IPS-15b (cell line): ENCODE results near the gene SLC25A11.

Source experiments
- H3K27me3 ChIP-seq: one replicate; pipeline ENCODE4 v1.6.1; 2013; ENCODE audit warnings: low read length; ENCODE audit not compliant: control insufficient read depth, insufficient read depth
- H3K36me3 ChIP-seq: one replicate; pipeline ENCODE4 v1.6.1; 2013; ENCODE audit warnings: low read length; ENCODE audit not compliant: control insufficient read depth, insufficient read depth
- H3K4me1 ChIP-seq: one replicate; pipeline ENCODE4 v1.6.1; 2013; ENCODE audit warnings: mild to moderate bottlenecking, low read length; ENCODE audit not compliant: control insufficient read depth, insufficient read depth
- H3K4me3 ChIP-seq: one replicate; pipeline ENCODE4 v1.5.1; 2013; ENCODE audit warnings: low read depth, low read length
- H3K9ac ChIP-seq: one replicate; pipeline ENCODE4 v1.6.1; 2013; ENCODE audit warnings: low read depth, mild to moderate bottlenecking, low read length
- H3K9me3 ChIP-seq: one replicate; pipeline ENCODE4 v1.6.1; 2013; ENCODE audit warnings: mild to moderate bottlenecking, low read length; ENCODE audit not compliant: control insufficient read depth, insufficient read depth

The SLC25A11 gene

GRCh38 chr17:4940555-4941318, 891 bp upstream of the SLC25A11 start:
- no peaks in the 10 kb centered on the region for H3K9me3 ChIP-seq
- no peaks in the 10 kb centered on the region for H3K27me3 ChIP-seq
- H3K9ac ChIP-seq = peak overlapping the region; percentile 99
- H3K36me3 ChIP-seq = peaks cover 55% of the 10 kb centered on the region
- peaks cover 7% of the 10 kb centered on the region for H3K4me1 ChIP-seq
- H3K4me3 ChIP-seq = peak overlapping the region; percentile 91

GRCh38 chr17:4939546-4939795, 375 bp downstream of the SLC25A11 start:
- Histone ChIP-seq H3K27me3 (no peaks in the 10 kb centered on the region), H3K4me3 (peak overlapping the region; percentile 91), H3K9me3 (no peaks in the 10 kb centered on the region), H3K4me1 (peaks cover 7% of the 10 kb centered on the region), H3K9ac (peak overlapping the region; percentile 99), H3K36me3 (peaks cover 43% of the 10 kb centered on the region)

- Histone ChIP-seq H3K9me3 (no peaks in the 10 kb centered on the region), H3K27me3 (no peaks in the 10 kb centered on the region), H3K4me3 (peak overlapping the region; percentile 91), H3K4me1 (peaks cover 5% of the 10 kb centered on the region), H3K9ac (peak overlapping the region; percentile 99), H3K36me3 (peaks cover 39% of the 10 kb centered on the region)
These were observed 929 bp downstream of the SLC25A11 start for GRCh38 chr17:4938688-4939545.

- no peak overlapping the region for H3K4me3 ChIP-seq
- H3K4me1 ChIP-seq = peaks cover 9% of the 10 kb centered on the region
- no peaks in the 10 kb centered on the region for H3K27me3 ChIP-seq
- no peaks in the 10 kb centered on the region for H3K9me3 ChIP-seq
- H3K36me3 ChIP-seq = peaks cover 32% of the 10 kb centered on the region
- H3K9ac ChIP-seq = no peak overlapping the region
These were observed 1.8 kb downstream of the SLC25A11 start for GRCh38 chr17:4938069-4938491.

GRCh38 chr17:4937553-4937952, 2.3 kb downstream of the SLC25A11 start:
- H3K27me3 ChIP-seq = no peaks in the 10 kb centered on the region
- H3K4me1 ChIP-seq = peaks cover 9% of the 10 kb centered on the region
- peaks cover 26% of the 10 kb centered on the region for H3K36me3 ChIP-seq
- H3K9me3 ChIP-seq = no peaks in the 10 kb centered on the region
- H3K9ac ChIP-seq = no peak overlapping the region
- no peak overlapping the region for H3K4me3 ChIP-seq

- H3K9ac ChIP-seq = no peak overlapping the region
- peaks cover 9% of the 10 kb centered on the region for H3K4me1 ChIP-seq
- no peaks in the 10 kb centered on the region for H3K9me3 ChIP-seq
- no peak overlapping the region for H3K4me3 ChIP-seq
- no peaks in the 10 kb centered on the region for H3K27me3 ChIP-seq
- peaks cover 24% of the 10 kb centered on the region for H3K36me3 ChIP-seq
These were observed 3.4 kb downstream of the SLC25A11 start for GRCh38 chr17:4936436-4936835.

- peaks cover 24% of the 10 kb centered on the region for H3K36me3 ChIP-seq
- peaks cover 9% of the 10 kb centered on the region for H3K4me1 ChIP-seq
- H3K4me3 ChIP-seq = no peak overlapping the region
- H3K27me3 ChIP-seq = no peaks in the 10 kb centered on the region
- no peak overlapping the region for H3K9ac ChIP-seq
- no peaks in the 10 kb centered on the region for H3K9me3 ChIP-seq
These were observed 4.2 kb downstream of the SLC25A11 start for GRCh38 chr17:4935650-4936049.

- H3K9ac ChIP-seq = peak overlapping the region; percentile 26
- H3K9me3 ChIP-seq = no peaks in the 10 kb centered on the region
- H3K4me1 ChIP-seq = peaks cover 9% of the 10 kb centered on the region
- H3K4me3 ChIP-seq = no peak overlapping the region
- H3K36me3 ChIP-seq = peaks cover 24% of the 10 kb centered on the region
- H3K27me3 ChIP-seq = no peaks in the 10 kb centered on the region
These were observed 5.5 kb downstream of the SLC25A11 start for GRCh38 chr17:4934173-4934979.

GRCh38 chr17:4933646-4934045, 6.2 kb downstream of the SLC25A11 start:
- Histone ChIP-seq H3K9ac (no peak overlapping the region), H3K4me1 (peaks cover 4% of the 10 kb centered on the region), H3K9me3 (no peaks in the 10 kb centered on the region), H3K27me3 (no peaks in the 10 kb centered on the region), H3K4me3 (no peak overlapping the region), H3K36me3 (peaks cover 24% of the 10 kb centered on the region)

GRCh38 chr17:4932756-4933155, 7.1 kb downstream of the SLC25A11 start:
- H3K9me3 ChIP-seq = no peaks in the 10 kb centered on the region
- no peaks in the 10 kb centered on the region for H3K27me3 ChIP-seq
- H3K36me3 ChIP-seq = peaks cover 18% of the 10 kb centered on the region
- H3K4me3 ChIP-seq = no peak overlapping the region
- H3K9ac ChIP-seq = peak overlapping the region; percentile 16
- peaks cover 4% of the 10 kb centered on the region for H3K4me1 ChIP-seq

GRCh38 chr17:4931963-4932362, 7.9 kb downstream of the SLC25A11 start, which contains the start of gene GP1BA:
TSS of gene GP1BA (plus strand) at chr17:4932277. CDS start at chr17:4932605, 328 bp downstream.
- Histone ChIP-seq H3K27me3 (no peaks in the 10 kb centered on the region), H3K9ac (peak within 1 kb of the TSS; percentile 16), H3K4me1 (peaks cover 4% of the 10 kb centered on the region), H3K36me3 (peaks cover 11% of the 10 kb centered on the region), H3K4me3 (no peak within 1 kb of the TSS), H3K9me3 (no peaks in the 10 kb centered on the region)
